Measurements from ENCODE around the gene CLTB. TPM values are rescaled to one million over a fixed set of nuclear protein-coding genes. Genes with fewer than 3 reads are reported as not detected.

The CLTB gene
- polyA plus RNA-seq, 3 donors = 63.2 to 87.6 (median 75.2) TPM

- Histone ChIP-seq H3K4me1 (ENCODE audit: control insufficient read depth in 1 of 2, insufficient read depth in 2 of 2, low read length in 2 of 2) (peaks cover 13 to 21% of the 10 kb centered on the region in 2 donors), H3K27ac (ENCODE audit: low read depth in 1 of 2, low read length in 2 of 2) (peak overlapping the region in 1 of 2 donors; percentile 35), H3K79me2 (ENCODE audit: insufficient read depth, low read length) (no peaks in the 10 kb centered on the region), H3K4me2 (replicated peaks; ENCODE audit: extremely low read depth, low read length, poor library complexity, severe bottlenecking) (no peak overlapping the region), H3K36me3 (replicated peaks in 1 of 2; ENCODE audit: control insufficient read depth in 1 of 2, insufficient read depth in 2 of 2, low read length in 2 of 2) (no peaks in the 10 kb centered on the region), H3K9ac (ENCODE audit: insufficient read depth, low read length, poor library complexity, severe bottlenecking) (peak overlapping the region; percentile 2), H4K20me1 (ENCODE audit: insufficient read depth, low read length) (no peaks in the 10 kb centered on the region), H3K9me3 (replicated peaks in 1 of 2; ENCODE audit: control insufficient read depth in 1 of 2, insufficient read depth in 1 of 2, low read length in 2 of 2) (no peaks in the 10 kb centered on the region), H3K4me3 (replicated peaks in 1 of 3; ENCODE audit: low read depth in 2 of 3, low read length in 3 of 3) (no peak overlapping the region), H3K27me3 (ENCODE audit: control insufficient read depth in 2 of 2, insufficient read depth in 2 of 2, low read length in 2 of 2) (peaks cover 3 to 13% of the 10 kb centered on the region in 2 donors), H2AFZ (ENCODE audit: insufficient read depth, low read depth, low read length, poor library complexity, severe bottlenecking) (peak overlapping the region; percentile 33)
- peaks cover 0 to 5% (median 0%) of the 10 kb centered on the region in 7 donors for H3K9me3 Mint-ChIP-seq
- H3K4me3 Mint-ChIP-seq = no peak overlapping the region
- WGBS (ENCODE audit: insufficient coverage) = 92% methylated on average over 10 of the region's 13 CpGs
- peaks cover 10 to 15% (median 12%) of the 10 kb centered on the region in 3 donors for H3K27me3 Mint-ChIP-seq (ENCODE audit: low read depth in 3 of 3)
- intact Hi-C loops (cut with micrococcal nuclease) = no loop called here
- peaks cover 14% of the 10 kb centered on the region for H3K4me1 Mint-ChIP-seq
- peak overlapping the region in 6 of 7 donors; percentile 57 to 88 (median 82) for H3K27ac Mint-ChIP-seq
- no peaks in the 10 kb centered on the region for H3K36me3 Mint-ChIP-seq
- no peak for TF ChIP-seq CTCF (IDR thresholded peaks at IDR 0.05)
- peak; percentile 63 to 85 (median 64) for DNase-seq
Observed at GRCh38 chr5:176371621-176372539, 44.5 kb downstream of the CLTB start.

GRCh38 chr5:176369934-176370711 is 46.2 kb downstream of the CLTB start:
- Mint-ChIP-seq H3K27ac (peak overlapping the region in 1 of 7 donors; percentile 10), H3K4me1 (peaks cover 18% of the 10 kb centered on the region), H3K9me3 (peaks cover 0 to 11% (median 2%) of the 10 kb centered on the region in 7 donors), H3K27me3 (ENCODE audit: low read depth in 3 of 3) (peaks cover 19 to 31% (median 22%) of the 10 kb centered on the region in 3 donors), H3K4me3 (no peak overlapping the region), H3K36me3 (peaks cover 0 to 3% of the 10 kb centered on the region in 2 donors)
- Histone ChIP-seq H3K4me3 (replicated peaks in 1 of 3; ENCODE audit: low read depth in 2 of 3, low read length in 3 of 3) (no peak overlapping the region), H2AFZ (ENCODE audit: insufficient read depth, low read depth, low read length, poor library complexity, severe bottlenecking) (no peak overlapping the region), H3K4me1 (ENCODE audit: control insufficient read depth in 1 of 2, insufficient read depth in 2 of 2, low read length in 2 of 2) (peaks cover 18 to 33% of the 10 kb centered on the region in 2 donors), H3K27me3 (ENCODE audit: control insufficient read depth in 2 of 2, insufficient read depth in 2 of 2, low read length in 2 of 2) (peaks cover 13 to 27% of the 10 kb centered on the region in 2 donors), H3K9me3 (replicated peaks in 1 of 2; ENCODE audit: control insufficient read depth in 1 of 2, insufficient read depth in 1 of 2, low read length in 2 of 2) (no peaks in the 10 kb centered on the region), H3K36me3 (replicated peaks in 1 of 2; ENCODE audit: control insufficient read depth in 1 of 2, insufficient read depth in 2 of 2, low read length in 2 of 2) (no peaks in the 10 kb centered on the region), H3K9ac (ENCODE audit: insufficient read depth, low read length, poor library complexity, severe bottlenecking) (no peak overlapping the region), H4K20me1 (ENCODE audit: insufficient read depth, low read length) (no peaks in the 10 kb centered on the region), H3K79me2 (ENCODE audit: insufficient read depth, low read length) (no peaks in the 10 kb centered on the region), H3K4me2 (replicated peaks; ENCODE audit: extremely low read depth, low read length, poor library complexity, severe bottlenecking) (no peak overlapping the region), H3K27ac (ENCODE audit: low read depth in 1 of 2, low read length in 2 of 2) (no peak overlapping the region)
- TF ChIP-seq CTCF (IDR thresholded peaks at IDR 0.05) = no peak
- DNase-seq = no peak
- 81% methylated on average over 2 of the region's 8 CpGs for WGBS (ENCODE audit: insufficient coverage)
- intact Hi-C loops (cut with micrococcal nuclease) = no loop called here
